ENCODE data around the gene MYRIP. TPM values are rescaled to one million over a fixed set of nuclear protein-coding genes. Genes with fewer than 3 reads are reported as not detected.

MYRIP gene
- total and polyA plus RNA-seq, 10 of the 15 experiments (the other 5 are each of a cell fraction or from before 2014, with no cell fraction given) = 0.03 to 0.08 (median 0.04) TPM; not detected in 6

DNA sequence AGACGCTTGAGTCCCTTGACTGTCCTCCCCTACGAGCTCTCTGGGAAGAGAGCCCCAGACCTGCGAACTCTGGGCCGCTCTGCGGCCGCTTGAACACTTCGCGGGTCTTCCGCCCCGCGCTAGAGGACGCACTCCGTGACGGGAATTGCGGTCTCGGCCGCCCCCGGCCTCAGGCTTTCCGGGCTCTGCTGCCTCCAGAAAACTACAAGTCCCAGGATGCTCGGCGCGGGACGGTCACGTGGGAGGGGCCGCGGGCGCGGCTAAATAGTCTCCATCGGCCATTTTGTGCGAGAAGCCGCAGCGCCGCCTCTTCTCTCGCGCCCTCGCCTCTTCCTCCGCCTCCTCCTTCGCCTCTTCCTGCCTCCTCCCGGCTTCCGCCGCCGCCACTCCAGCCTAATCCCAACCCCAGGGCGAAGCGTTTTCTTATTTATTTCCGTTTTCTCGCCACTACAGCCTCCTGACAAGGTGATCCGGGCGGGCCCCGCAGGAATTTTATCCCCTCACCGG lies 500.1 kb downstream of the MYRIP start, which contains the start of gene EIF1B (continued):
- TF ChIP-seq, protein P1, sequence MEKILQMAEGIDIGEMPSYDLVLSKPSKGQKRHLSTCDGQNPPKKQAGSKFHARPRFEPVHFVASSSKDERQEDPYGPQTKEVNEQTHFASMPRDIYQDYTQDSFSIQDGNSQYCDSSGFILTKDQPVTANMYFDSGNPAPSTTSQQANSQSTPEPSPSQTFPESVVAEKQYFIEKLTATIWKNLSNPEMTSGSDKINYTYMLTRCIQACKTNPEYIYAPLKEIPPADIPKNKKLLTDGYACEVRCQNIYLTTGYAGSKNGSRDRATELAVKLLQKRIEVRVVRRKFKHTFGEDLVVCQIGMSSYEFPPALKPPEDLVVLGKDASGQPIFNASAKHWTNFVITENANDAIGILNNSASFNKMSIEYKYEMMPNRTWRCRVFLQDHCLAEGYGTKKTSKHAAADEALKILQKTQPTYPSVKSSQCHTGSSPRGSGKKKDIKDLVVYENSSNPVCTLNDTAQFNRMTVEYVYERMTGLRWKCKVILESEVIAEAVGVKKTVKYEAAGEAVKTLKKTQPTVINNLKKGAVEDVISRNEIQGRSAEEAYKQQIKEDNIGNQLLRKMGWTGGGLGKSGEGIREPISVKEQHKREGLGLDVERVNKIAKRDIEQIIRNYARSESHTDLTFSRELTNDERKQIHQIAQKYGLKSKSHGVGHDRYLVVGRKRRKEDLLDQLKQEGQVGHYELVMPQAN (conservative IDR thresholded peaks at IDR 0.05) = no peak
- TF ChIP-seq KDM1A (IDR thresholded peaks at IDR 0.05; ENCODE audit: borderline replicate concordance) (no peak), CBX5 (IDR thresholded peaks at IDR 0.05; ENCODE audit: low read depth) (peak; percentile 96), BCL11A (IDR thresholded peaks at IDR 0.05; ENCODE audit: low read depth, low read length) (0 out of 2 replicates have a peak, but pooled peaks have one; percentile 3), SREBF2 (IDR thresholded peaks at IDR 0.05; ENCODE audit: low read length) (no peak), NR2F1 (conservative IDR thresholded peaks at IDR 0.05) (peak; percentile 78), CEBPB (IDR thresholded peaks at IDR 0.05; ENCODE audit: borderline replicate concordance in 1 of 2, low read depth in 2 of 2, low read length in 2 of 2) (no peak), SRF (IDR thresholded peaks at IDR 0.05; ENCODE audit: low read depth in 2 of 2, low read length in 2 of 2) (no peak), ZZZ3 (IDR thresholded peaks at IDR 0.05; ENCODE audit: control insufficient read depth, insufficient read length, low read depth) (no peak), NBN (IDR thresholded peaks at IDR 0.05) (peak; percentile 68), KLF5 (IDR thresholded peaks at IDR 0.05; ENCODE audit: partially characterized antibody) (peak; percentile 32), ZNF384 (IDR thresholded peaks at IDR 0.05; ENCODE audit: borderline replicate concordance, low read depth, low read length) (no peak), MEF2B (IDR thresholded peaks at IDR 0.05; ENCODE audit: partially characterized antibody, poor library complexity, severe bottlenecking) (no peak), TCF12 (IDR thresholded peaks at IDR 0.05; ENCODE audit: low read depth, low read length) (no peak)
- TF ChIP-seq, protein P2, sequence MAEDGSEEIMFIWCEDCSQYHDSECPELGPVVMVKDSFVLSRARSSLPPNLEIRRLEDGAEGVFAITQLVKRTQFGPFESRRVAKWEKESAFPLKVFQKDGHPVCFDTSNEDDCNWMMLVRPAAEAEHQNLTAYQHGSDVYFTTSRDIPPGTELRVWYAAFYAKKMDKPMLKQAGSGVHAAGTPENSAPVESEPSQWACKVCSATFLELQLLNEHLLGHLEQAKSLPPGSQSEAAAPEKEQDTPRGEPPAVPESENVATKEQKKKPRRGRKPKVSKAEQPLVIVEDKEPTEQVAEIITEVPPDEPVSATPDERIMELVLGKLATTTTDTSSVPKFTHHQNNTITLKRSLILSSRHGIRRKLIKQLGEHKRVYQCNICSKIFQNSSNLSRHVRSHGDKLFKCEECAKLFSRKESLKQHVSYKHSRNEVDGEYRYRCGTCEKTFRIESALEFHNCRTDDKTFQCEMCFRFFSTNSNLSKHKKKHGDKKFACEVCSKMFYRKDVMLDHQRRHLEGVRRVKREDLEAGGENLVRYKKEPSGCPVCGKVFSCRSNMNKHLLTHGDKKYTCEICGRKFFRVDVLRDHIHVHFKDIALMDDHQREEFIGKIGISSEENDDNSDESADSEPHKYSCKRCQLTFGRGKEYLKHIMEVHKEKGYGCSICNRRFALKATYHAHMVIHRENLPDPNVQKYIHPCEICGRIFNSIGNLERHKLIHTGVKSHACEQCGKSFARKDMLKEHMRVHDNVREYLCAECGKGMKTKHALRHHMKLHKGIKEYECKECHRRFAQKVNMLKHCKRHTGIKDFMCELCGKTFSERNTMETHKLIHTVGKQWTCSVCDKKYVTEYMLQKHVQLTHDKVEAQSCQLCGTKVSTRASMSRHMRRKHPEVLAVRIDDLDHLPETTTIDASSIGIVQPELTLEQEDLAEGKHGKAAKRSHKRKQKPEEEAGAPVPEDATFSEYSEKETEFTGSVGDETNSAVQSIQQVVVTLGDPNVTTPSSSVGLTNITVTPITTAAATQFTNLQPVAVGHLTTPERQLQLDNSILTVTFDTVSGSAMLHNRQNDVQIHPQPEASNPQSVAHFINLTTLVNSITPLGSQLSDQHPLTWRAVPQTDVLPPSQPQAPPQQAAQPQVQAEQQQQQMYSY (CRISPR knock-in tag; IDR thresholded peaks at IDR 0.05) = no peak
- TF ChIP-seq, protein P3, sequence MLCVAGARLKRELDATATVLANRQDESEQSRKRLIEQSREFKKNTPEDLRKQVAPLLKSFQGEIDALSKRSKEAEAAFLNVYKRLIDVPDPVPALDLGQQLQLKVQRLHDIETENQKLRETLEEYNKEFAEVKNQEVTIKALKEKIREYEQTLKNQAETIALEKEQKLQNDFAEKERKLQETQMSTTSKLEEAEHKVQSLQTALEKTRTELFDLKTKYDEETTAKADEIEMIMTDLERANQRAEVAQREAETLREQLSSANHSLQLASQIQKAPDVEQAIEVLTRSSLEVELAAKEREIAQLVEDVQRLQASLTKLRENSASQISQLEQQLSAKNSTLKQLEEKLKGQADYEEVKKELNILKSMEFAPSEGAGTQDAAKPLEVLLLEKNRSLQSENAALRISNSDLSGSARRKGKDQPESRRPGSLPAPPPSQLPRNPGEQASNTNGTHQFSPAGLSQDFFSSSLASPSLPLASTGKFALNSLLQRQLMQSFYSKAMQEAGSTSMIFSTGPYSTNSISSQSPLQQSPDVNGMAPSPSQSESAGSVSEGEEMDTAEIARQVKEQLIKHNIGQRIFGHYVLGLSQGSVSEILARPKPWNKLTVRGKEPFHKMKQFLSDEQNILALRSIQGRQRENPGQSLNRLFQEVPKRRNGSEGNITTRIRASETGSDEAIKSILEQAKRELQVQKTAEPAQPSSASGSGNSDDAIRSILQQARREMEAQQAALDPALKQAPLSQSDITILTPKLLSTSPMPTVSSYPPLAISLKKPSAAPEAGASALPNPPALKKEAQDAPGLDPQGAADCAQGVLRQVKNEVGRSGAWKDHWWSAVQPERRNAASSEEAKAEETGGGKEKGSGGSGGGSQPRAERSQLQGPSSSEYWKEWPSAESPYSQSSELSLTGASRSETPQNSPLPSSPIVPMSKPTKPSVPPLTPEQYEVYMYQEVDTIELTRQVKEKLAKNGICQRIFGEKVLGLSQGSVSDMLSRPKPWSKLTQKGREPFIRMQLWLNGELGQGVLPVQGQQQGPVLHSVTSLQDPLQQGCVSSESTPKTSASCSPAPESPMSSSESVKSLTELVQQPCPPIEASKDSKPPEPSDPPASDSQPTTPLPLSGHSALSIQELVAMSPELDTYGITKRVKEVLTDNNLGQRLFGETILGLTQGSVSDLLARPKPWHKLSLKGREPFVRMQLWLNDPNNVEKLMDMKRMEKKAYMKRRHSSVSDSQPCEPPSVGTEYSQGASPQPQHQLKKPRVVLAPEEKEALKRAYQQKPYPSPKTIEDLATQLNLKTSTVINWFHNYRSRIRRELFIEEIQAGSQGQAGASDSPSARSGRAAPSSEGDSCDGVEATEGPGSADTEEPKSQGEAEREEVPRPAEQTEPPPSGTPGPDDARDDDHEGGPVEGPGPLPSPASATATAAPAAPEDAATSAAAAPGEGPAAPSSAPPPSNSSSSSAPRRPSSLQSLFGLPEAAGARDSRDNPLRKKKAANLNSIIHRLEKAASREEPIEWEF (IDR thresholded peaks at IDR 0.05; ENCODE audit: insufficient replicate concordance, low read depth, low read length) = no peak
- TF ChIP-seq, protein P4, sequence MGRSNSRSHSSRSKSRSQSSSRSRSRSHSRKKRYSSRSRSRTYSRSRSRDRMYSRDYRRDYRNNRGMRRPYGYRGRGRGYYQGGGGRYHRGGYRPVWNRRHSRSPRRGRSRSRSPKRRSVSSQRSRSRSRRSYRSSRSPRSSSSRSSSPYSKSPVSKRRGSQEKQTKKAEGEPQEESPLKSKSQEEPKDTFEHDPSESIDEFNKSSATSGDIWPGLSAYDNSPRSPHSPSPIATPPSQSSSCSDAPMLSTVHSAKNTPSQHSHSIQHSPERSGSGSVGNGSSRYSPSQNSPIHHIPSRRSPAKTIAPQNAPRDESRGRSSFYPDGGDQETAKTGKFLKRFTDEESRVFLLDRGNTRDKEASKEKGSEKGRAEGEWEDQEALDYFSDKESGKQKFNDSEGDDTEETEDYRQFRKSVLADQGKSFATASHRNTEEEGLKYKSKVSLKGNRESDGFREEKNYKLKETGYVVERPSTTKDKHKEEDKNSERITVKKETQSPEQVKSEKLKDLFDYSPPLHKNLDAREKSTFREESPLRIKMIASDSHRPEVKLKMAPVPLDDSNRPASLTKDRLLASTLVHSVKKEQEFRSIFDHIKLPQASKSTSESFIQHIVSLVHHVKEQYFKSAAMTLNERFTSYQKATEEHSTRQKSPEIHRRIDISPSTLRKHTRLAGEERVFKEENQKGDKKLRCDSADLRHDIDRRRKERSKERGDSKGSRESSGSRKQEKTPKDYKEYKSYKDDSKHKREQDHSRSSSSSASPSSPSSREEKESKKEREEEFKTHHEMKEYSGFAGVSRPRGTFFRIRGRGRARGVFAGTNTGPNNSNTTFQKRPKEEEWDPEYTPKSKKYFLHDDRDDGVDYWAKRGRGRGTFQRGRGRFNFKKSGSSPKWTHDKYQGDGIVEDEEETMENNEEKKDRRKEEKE (IDR thresholded peaks at IDR 0.05) = no peak

Measured in GM12878 (cell line).